DND-41 (cell line): ENCODE measurements around the gene AAGAB.

Source experiments
- ATAC-seq: fragments of 200-7000 bp; cut with Tn5 transposase; 3 replicates; pipeline ENCODE4 v1.9.1; 2021; ENCODE audit warnings: low read depth; ENCODE audit not compliant: insufficient read depth
- DNase-seq: peaks from one replicate; pipeline ENCODE4 v3.0.0-alpha.2; 2020
- H2AFZ ChIP-seq: 2 replicates; pipeline ENCODE4 v1.6.0; 2012; ENCODE audit warnings: low read depth, low read length
- H3K27ac ChIP-seq: 2 replicates; pipeline ENCODE4 v1.5.1; 2012; ENCODE audit warnings: low read length, inconsistent platforms
- H3K27me3 ChIP-seq: fragments of 200-600 bp; sonication (generic); 2 replicates; pipeline ENCODE4 v1.6.0; 2012; ENCODE audit warnings: low read length, mild to moderate bottlenecking, inconsistent platforms; ENCODE audit not compliant: insufficient read depth, poor library complexity
- H3K36me3 ChIP-seq: 2 replicates; pipeline ENCODE4 v1.5.1; 2012; ENCODE audit warnings: low read length, inconsistent platforms; ENCODE audit not compliant: insufficient read depth
- H3K4me1 ChIP-seq: 2 replicates; pipeline ENCODE4 v1.5.1; 2012; ENCODE audit warnings: mild to moderate bottlenecking, low read length; ENCODE audit not compliant: insufficient read depth
- H3K4me2 ChIP-seq: 2 replicates; pipeline ENCODE4 v1.6.0; 2012; ENCODE audit warnings: mild to moderate bottlenecking, moderate library complexity, low read length, inconsistent platforms; ENCODE audit not compliant: insufficient read depth
- H3K4me3 ChIP-seq, 2 experiments: fragments of 200-600 bp in 1 of 2; shearing (Covaris generic) in 1 of 2; 2 replicates each; pipeline ENCODE4 v1.5.1; 2012 to 2016; ENCODE audit warnings: inconsistent platforms in 2 of 2, low read length in 2 of 2, mild to moderate bottlenecking in 2 of 2, low read depth in 1 of 2, moderate library complexity in 1 of 2
- H3K79me2 ChIP-seq: 2 replicates; pipeline ENCODE4 v1.6.0; 2012; ENCODE audit warnings: low read length, inconsistent platforms; ENCODE audit not compliant: insufficient read depth
- H3K9ac ChIP-seq: 2 replicates; pipeline ENCODE4 v1.6.0; 2012; ENCODE audit warnings: low read depth, mild to moderate bottlenecking, inconsistent platforms, low read length, moderate library complexity
- H3K9me3 ChIP-seq: 2 replicates; pipeline ENCODE4 v1.5.1; 2012; ENCODE audit warnings: low read length, moderate library complexity, mild to moderate bottlenecking, inconsistent platforms; ENCODE audit not compliant: insufficient read depth, severe bottlenecking
- H4K20me1 ChIP-seq: 2 replicates; pipeline ENCODE4 v1.6.0; 2012; ENCODE audit warnings: low read length; ENCODE audit not compliant: insufficient read depth
- CTCF ChIP-seq: IDR thresholded peaks from 2 replicates; pipeline ENCODE4 v1.5.1; 2012; ENCODE audit warnings: borderline replicate concordance, low read length, moderate library complexity, mild to moderate bottlenecking; ENCODE audit not compliant: poor library complexity, severe bottlenecking; ENCODE audit errors: extremely low read depth
- EZH2 ChIP-seq: IDR thresholded peaks from 3 replicates; pipeline ENCODE4 v1.6.1; 2012; ENCODE audit warnings: borderline replicate concordance, low read depth, mild to moderate bottlenecking, moderate library complexity, low read length, inconsistent platforms; ENCODE audit not compliant: severe bottlenecking

Gene AAGAB

GRCh38 chr15:67207555-67208207 is 46.8 kb downstream of the AAGAB start:
- Histone ChIP-seq H3K79me2 (no peaks in the 10 kb centered on the region), H3K9me3 (no peaks in the 10 kb centered on the region), H2AFZ (no peak overlapping the region), H3K4me3 (no peak overlapping the region), H3K27ac (no peak overlapping the region), H3K4me1 (no peaks in the 10 kb centered on the region), H4K20me1 (no peaks in the 10 kb centered on the region), H3K36me3 (peaks cover 44% of the 10 kb centered on the region), H3K9ac (no peak overlapping the region), H3K27me3 (no peaks in the 10 kb centered on the region), H3K4me2 (no peak overlapping the region)
- no peak for TF ChIP-seq CTCF
- no peak for TF ChIP-seq EZH2
- ATAC-seq (no peak), DNase-seq (no peak)

- ATAC-seq (no peak), DNase-seq (no peak)
- Histone ChIP-seq H3K36me3 (peaks cover 66% of the 10 kb centered on the region), H3K27me3 (no peaks in the 10 kb centered on the region), H3K4me3 (no peak overlapping the region), H4K20me1 (no peaks in the 10 kb centered on the region), H3K27ac (no peak overlapping the region), H3K9ac (no peak overlapping the region), H3K4me1 (no peaks in the 10 kb centered on the region), H3K9me3 (no peaks in the 10 kb centered on the region), H2AFZ (no peak overlapping the region), H3K4me2 (no peak overlapping the region), H3K79me2 (no peaks in the 10 kb centered on the region)
- TF ChIP-seq EZH2: no peak
- TF ChIP-seq CTCF: no peak
Observed at GRCh38 chr15:67202991-67203390, 51.5 kb downstream of the AAGAB start.

- Histone ChIP-seq H3K9me3 (no peaks in the 10 kb centered on the region), H3K9ac (no peak overlapping the region), H3K79me2 (no peaks in the 10 kb centered on the region), H3K36me3 (peaks cover 57% of the 10 kb centered on the region), H2AFZ (no peak overlapping the region), H3K27ac (no peak overlapping the region), H4K20me1 (no peaks in the 10 kb centered on the region), H3K4me2 (no peak overlapping the region), H3K4me1 (no peaks in the 10 kb centered on the region), H3K27me3 (no peaks in the 10 kb centered on the region), H3K4me3 (no peak overlapping the region)
- DNase-seq (no peak), ATAC-seq (no peak)
- TF ChIP-seq CTCF (no peak), EZH2 (no peak)
Observed at GRCh38 chr15:67202091-67202490, 52.4 kb downstream of the AAGAB start.
